ENCODE measurements around the gene ANG. TPM values are rescaled to one million over a fixed set of nuclear protein-coding genes. Genes with fewer than 3 reads are reported as not detected.

ANG gene
- total and polyA plus RNA-seq, 12 donors: 0.78 to 12.0 (median 3.6) TPM

GRCh38 chr14:20686386-20687143 lies 2.0 kb upstream of the ANG start:
- 72 to 81% (median 79%) methylated on average over 7 of the region's 7 CpGs for WGBS, 4 donors
- Histone ChIP-seq H3K36me3 (replicated peaks in 1 of 2) (no peaks in the 10 kb centered on the region), H3K27ac (no peak overlapping the region), H3K4me1 (replicated peaks in 1 of 2) (peaks cover 3 to 18% of the 10 kb centered on the region in 2 donors), H3K4me3 (no peak overlapping the region), H3K9me3 (replicated peaks in 1 of 3) (no peaks in the 10 kb centered on the region), H3K27me3 (no peaks in the 10 kb centered on the region)
- TF ChIP-seq, protein P1, sequence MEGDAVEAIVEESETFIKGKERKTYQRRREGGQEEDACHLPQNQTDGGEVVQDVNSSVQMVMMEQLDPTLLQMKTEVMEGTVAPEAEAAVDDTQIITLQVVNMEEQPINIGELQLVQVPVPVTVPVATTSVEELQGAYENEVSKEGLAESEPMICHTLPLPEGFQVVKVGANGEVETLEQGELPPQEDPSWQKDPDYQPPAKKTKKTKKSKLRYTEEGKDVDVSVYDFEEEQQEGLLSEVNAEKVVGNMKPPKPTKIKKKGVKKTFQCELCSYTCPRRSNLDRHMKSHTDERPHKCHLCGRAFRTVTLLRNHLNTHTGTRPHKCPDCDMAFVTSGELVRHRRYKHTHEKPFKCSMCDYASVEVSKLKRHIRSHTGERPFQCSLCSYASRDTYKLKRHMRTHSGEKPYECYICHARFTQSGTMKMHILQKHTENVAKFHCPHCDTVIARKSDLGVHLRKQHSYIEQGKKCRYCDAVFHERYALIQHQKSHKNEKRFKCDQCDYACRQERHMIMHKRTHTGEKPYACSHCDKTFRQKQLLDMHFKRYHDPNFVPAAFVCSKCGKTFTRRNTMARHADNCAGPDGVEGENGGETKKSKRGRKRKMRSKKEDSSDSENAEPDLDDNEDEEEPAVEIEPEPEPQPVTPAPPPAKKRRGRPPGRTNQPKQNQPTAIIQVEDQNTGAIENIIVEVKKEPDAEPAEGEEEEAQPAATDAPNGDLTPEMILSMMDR (IDR thresholded peaks at IDR 0.05): no peak
- TF ChIP-seq POLR2A (IDR thresholded peaks at IDR 0.05): no peak
- intact Hi-C loops (cut with DNase I): loop anchor here in 1 of 2 donors (10.0 kb wide), 1 partner anchor 362 kb away; no protein-coding TSS in a partner anchor
- no peak for DNase-seq

DNA sequence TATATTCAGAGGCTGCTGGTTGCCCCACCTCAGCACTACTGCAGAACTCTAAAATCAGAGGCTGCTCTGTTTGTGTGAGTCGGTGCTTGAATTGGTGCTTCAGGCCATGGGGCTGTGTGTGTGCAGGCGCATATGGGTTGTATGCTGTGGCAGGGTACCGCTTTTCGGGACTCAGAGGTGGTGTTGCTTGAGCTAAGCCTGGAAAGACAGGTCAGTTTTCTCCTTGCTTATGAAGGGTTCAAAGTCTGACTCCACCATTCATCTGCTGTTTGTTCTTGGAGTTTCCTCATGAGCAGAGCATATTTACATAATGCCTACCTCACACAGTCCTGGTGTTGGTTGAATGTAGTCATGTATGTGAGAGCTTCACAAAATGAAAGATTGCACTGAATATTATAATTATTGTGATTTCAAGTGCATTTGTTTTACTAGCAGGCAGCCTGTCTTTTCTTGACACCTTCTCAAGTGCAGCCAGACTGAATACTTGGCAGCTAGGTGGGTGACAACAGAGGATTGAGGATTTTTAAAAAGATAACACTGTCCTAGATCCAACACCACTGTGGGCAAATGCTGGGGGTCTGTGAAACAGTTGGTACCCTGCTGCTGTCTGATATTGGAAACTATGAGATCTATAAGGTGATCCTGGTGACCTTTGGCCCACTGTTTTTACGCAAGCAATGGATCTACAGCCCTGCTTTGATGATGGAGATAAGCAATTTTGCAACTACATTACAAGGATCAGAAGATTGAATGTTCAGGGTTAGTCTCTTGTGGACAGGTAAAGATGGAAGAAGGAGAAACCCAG lies 1.0 kb upstream of the ANG start:
- DNase-seq: no peak
- H3K4me1 ChIP-seq (replicated peaks in 1 of 2): peaks cover 0 to 11% of the 10 kb centered on the region in 2 donors
- no peaks in the 10 kb centered on the region for H3K9me3 ChIP-seq (replicated peaks in 1 of 3)
- H3K36me3 ChIP-seq (replicated peaks in 1 of 2): no peaks in the 10 kb centered on the region
- H3K4me3 ChIP-seq: no peak overlapping the region
- no peaks in the 10 kb centered on the region for H3K27me3 ChIP-seq
- H3K27ac ChIP-seq: no peak overlapping the region
- intact Hi-C loops (cut with DNase I): loop anchor here in 1 of 2 donors (10.0 kb wide), 1 partner anchor 363 kb away; no protein-coding TSS in a partner anchor
- TF ChIP-seq POLR2A (IDR thresholded peaks at IDR 0.05): no peak
- TF ChIP-seq, protein P1 (IDR thresholded peaks at IDR 0.05): no peak
- 79 to 93% (median 92%) methylated on average over 5 of the region's 5 CpGs for WGBS, 4 donors

- intact Hi-C loops (cut with DNase I): loop anchor here (5.0 to 10.0 kb wide), 3 partner anchors 156 to 274 kb away; no protein-coding TSS in a partner anchor
- Histone ChIP-seq H3K4me1 (replicated peaks in 1 of 2) (peaks cover 0 to 11% of the 10 kb centered on the region in 2 donors), H3K9me3 (replicated peaks in 1 of 3) (no peaks in the 10 kb centered on the region), H3K4me3 (no peak overlapping the region), H3K27ac (no peak overlapping the region), H3K36me3 (replicated peaks in 1 of 2) (no peaks in the 10 kb centered on the region), H3K27me3 (no peaks in the 10 kb centered on the region)
- TF ChIP-seq, protein P1 (IDR thresholded peaks at IDR 0.05): peak; percentile 75 to 91 (median 88)
- TF ChIP-seq POLR2A (IDR thresholded peaks at IDR 0.05): no peak
- WGBS, 4 donors: 26 to 31% (median 28%) methylated on average over 9 of the region's 9 CpGs
- DNase-seq: peak; percentile 39 to 79 (median 49)
Measured at GRCh38 chr14:20690848-20691640, 2.5 kb downstream of the ANG start.

Data from adrenal gland (tissue), 12 donors.